ENCODE results near the gene GOLT1B. TPM values are rescaled to one million over a fixed set of nuclear protein-coding genes. Genes with fewer than 3 reads are reported as not detected.
A peak's percentile ranks its signal among the peaks of the same experiment; 100 is the strongest.

Gene GOLT1B
- total and polyA plus RNA-seq, 2 of the 13 experiments (the other 11 are each of a cell fraction or from before 2014, with no cell fraction given): 23.6 to 38.4 TPM

DNA sequence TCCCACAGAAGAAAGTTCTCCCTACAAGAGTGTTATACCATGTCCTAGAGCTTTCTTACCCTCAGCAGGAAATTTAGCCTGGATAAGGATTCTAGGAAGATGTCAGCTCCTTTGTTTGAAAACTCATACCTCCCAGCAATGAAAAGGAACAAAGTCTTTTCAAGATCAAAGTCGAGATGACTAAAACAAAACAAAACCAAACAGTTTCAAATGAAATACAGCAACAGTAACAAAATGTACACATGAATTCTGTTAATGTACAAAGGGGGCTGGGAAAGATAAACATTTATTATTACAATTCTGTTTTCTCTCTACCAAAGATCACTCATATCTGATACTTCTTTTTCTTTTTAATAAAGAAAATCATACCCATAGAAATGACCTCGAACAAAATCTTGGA, 61.3 kb downstream of the GOLT1B start (continued):
- no peak for TF ChIP-seq ZNF318 (CRISPR knock-in tag; IDR thresholded peaks at IDR 0.05)
- TF ChIP-seq ZSCAN20 (CRISPR knock-in tag; IDR thresholded peaks at IDR 0.05; ENCODE audit: borderline replicate concordance): no peak
- TF ChIP-seq, protein P1, sequence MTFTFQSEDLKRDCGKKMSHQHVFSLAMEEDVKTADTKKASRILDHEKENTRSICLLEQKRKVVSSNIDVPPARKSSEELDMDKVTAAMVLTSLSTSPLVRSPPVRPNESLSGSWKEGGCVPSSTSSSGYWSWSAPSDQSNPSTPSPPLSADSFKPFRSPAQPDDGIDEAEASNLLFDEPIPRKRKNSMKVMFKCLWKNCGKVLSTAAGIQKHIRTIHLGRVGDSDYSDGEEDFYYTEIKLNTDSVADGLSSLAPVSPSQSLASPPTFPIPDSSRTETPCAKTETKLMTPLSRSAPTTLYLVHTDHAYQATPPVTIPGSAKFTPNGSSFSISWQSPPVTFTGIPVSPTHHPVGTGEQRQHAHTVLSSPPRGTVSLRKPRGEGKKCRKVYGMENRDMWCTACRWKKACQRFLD (CRISPR knock-in tag; IDR thresholded peaks at IDR 0.05; ENCODE audit: borderline replicate concordance): no peak
- TF ChIP-seq HOXD1 (CRISPR knock-in tag; IDR thresholded peaks at IDR 0.05): no peak
- TF ChIP-seq, protein P2, sequence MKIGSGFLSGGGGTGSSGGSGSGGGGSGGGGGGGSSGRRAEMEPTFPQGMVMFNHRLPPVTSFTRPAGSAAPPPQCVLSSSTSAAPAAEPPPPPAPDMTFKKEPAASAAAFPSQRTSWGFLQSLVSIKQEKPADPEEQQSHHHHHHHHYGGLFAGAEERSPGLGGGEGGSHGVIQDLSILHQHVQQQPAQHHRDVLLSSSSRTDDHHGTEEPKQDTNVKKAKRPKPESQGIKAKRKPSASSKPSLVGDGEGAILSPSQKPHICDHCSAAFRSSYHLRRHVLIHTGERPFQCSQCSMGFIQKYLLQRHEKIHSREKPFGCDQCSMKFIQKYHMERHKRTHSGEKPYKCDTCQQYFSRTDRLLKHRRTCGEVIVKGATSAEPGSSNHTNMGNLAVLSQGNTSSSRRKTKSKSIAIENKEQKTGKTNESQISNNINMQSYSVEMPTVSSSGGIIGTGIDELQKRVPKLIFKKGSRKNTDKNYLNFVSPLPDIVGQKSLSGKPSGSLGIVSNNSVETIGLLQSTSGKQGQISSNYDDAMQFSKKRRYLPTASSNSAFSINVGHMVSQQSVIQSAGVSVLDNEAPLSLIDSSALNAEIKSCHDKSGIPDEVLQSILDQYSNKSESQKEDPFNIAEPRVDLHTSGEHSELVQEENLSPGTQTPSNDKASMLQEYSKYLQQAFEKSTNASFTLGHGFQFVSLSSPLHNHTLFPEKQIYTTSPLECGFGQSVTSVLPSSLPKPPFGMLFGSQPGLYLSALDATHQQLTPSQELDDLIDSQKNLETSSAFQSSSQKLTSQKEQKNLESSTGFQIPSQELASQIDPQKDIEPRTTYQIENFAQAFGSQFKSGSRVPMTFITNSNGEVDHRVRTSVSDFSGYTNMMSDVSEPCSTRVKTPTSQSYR (CRISPR knock-in tag; IDR thresholded peaks at IDR 0.05; ENCODE audit: borderline replicate concordance): peak; percentile 22; the same call in 1 of the 2 replicates
- TF ChIP-seq ELF4 (CRISPR knock-in tag; IDR thresholded peaks at IDR 0.05; ENCODE audit: borderline replicate concordance): no peak
- TF ChIP-seq ZNF138 (CRISPR knock-in tag; IDR thresholded peaks at IDR 0.05; ENCODE audit: low read depth): no peak
- no peak for TF ChIP-seq GTF2F1 (IDR thresholded peaks at IDR 0.05; ENCODE audit: low read length)
- no peak for TF ChIP-seq BHLHE40 (IDR thresholded peaks at IDR 0.05; ENCODE audit: low read length)
- TF ChIP-seq CREB1 (IDR thresholded peaks at IDR 0.05): no peak
- peak; percentile 27; the same call in 1 of the 2 replicates for TF ChIP-seq CREB1 (CRISPR knock-in tag; IDR thresholded peaks at IDR 0.05)
- peak; percentile 22; the same call in 1 of the 2 replicates for TF ChIP-seq SAP130 (CRISPR knock-in tag; IDR thresholded peaks at IDR 0.05; ENCODE audit: low read depth)
- no peak for TF ChIP-seq TCF12 (IDR thresholded peaks at IDR 0.05)
- TF ChIP-seq TCF12 (CRISPR knock-in tag; IDR thresholded peaks at IDR 0.05): no peak
- no peak for TF ChIP-seq FOXO1 (CRISPR knock-in tag; IDR thresholded peaks at IDR 0.05)
- no peak for TF ChIP-seq XBP1 (CRISPR knock-in tag; IDR thresholded peaks at IDR 0.05)
- no peak for TF ChIP-seq TBL1XR1 (IDR thresholded peaks at IDR 0.05; ENCODE audit: borderline replicate concordance, low read length, partially characterized antibody)
- no peak for TF ChIP-seq ZNF670 (CRISPR knock-in tag; IDR thresholded peaks at IDR 0.05; ENCODE audit: borderline replicate concordance)
- peak; percentile 80; the same call in 1 of the 2 replicates for TF ChIP-seq NFIC (IDR thresholded peaks at IDR 0.05; ENCODE audit: low read length)

All from HepG2 (cell line).